NOMO-1 treated with dmso at 0.1 percent for 144 hours (cell line): ENCODE results near the gene HSPA4.

Source experiments
- DNase-seq: peaks from one replicate; lab custom pipeline; 2025; ENCODE audit not compliant: unreplicated experiment; lab: John Stamatoyannopoulos, UW

The HSPA4 gene

DNA sequence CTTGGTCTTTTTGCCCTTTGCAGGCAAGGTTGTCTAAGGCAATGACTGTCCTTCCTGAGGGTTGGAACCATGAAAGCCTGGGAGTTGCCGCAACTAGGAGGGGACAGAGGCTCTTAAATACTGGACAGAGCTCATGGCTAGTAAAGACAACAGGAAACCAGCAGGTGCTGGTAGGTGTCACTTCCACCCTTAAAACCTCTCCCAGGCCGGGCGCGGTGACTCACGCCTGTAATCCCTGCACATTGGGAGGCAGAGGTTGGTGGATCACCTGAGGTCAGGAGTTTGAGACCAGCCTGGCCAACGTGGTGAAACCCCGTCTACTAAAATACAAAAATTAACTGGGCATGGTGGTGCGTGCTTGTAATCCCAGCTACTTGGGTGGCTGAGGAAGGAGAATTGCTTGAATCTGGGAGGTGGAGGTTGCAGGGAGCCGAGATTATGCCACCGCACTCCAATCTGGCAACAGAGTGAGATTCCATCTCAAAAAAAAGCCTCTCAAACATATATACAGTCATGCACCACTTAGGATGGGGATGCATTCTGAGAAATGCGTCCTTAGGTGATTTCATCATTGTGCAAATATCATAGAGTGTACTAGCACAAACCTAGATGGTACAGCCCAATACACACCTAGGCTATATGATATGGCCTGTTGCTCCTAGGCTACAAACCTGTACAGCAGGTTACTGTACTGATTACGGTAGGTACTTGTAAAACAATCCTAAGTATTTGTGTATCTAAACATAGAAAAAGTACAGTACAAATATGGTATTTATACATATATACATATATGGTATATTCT is 102.7 kb downstream of the HSPA4 start:
- DNase-seq = no peak

DNA sequence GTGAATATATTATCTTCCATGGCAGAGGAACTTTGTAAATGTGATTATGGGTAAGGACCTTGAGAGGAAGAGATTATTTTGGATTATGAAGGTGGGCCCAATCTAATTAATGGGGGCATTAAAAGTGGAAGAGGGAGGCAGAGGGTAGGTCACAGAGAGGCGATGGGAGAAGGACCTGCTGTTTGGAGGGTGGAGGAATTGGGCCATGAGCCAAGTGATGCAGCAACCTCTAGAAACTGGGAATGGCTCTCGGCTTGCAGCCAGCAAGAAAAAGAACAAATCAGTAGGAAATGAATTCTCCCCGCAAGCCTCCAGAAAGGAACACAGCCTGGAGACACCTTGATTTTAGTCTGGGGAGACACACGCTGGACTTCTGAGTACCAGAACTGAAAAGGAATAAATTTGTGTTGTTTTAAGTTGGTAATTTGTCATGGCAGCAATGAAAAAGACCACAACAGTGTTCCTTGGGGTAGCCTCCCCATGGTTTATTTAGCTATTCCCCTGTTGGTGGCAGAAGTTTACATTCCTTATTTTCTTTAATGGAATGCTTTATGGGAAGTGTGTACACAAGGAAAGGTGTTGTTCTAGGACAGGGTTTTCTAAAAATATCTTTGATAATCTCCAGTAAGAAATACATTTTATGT is 103.6 kb downstream of the HSPA4 start:
- DNase-seq = no peak
